NB4 (cell line): ENCODE data around the gene ASRGL1.

ENCODE experiments used
- MYC ChIP-seq: IDR thresholded peaks from 2 replicates; pipeline ENCODE4 v1.6.1; 2011; ENCODE audit warnings: low read depth, low read length
- POLR2A ChIP-seq: IDR thresholded peaks from 2 replicates; pipeline ENCODE4 v1.6.1; 2011; ENCODE audit warnings: mild to moderate bottlenecking; ENCODE audit not compliant: insufficient read length; ENCODE audit errors: extremely low read depth
- TF ChIP-seq, protein P1 (sequence below): IDR thresholded peaks from one replicate; pipeline ENCODE4 v1.5.1; 2012; ENCODE audit warnings: low read depth, low read length

DNA sequence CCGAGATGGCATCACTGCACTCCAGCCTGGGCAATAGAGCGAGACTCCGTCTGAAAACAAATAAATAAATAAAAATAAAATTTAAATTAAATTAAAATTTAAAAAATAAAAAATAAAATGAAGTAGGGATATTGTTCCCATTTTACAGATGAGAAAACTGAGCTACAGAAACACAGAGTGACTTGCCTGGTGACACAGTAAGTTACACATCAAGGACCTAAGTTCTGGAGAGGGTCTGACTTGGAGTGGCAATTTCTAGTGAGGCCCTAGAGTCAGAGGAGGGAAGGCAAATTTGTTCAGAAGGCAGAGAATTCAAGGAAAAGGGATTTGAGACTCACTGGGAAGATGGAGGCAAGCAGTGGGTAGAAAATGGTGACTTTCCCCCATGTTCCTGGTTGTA is 83.6 kb downstream of the ASRGL1 start:
- TF ChIP-seq, protein P1, sequence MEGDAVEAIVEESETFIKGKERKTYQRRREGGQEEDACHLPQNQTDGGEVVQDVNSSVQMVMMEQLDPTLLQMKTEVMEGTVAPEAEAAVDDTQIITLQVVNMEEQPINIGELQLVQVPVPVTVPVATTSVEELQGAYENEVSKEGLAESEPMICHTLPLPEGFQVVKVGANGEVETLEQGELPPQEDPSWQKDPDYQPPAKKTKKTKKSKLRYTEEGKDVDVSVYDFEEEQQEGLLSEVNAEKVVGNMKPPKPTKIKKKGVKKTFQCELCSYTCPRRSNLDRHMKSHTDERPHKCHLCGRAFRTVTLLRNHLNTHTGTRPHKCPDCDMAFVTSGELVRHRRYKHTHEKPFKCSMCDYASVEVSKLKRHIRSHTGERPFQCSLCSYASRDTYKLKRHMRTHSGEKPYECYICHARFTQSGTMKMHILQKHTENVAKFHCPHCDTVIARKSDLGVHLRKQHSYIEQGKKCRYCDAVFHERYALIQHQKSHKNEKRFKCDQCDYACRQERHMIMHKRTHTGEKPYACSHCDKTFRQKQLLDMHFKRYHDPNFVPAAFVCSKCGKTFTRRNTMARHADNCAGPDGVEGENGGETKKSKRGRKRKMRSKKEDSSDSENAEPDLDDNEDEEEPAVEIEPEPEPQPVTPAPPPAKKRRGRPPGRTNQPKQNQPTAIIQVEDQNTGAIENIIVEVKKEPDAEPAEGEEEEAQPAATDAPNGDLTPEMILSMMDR, result no peak
- no peak for TF ChIP-seq POLR2A
- TF ChIP-seq MYC, result no peak
